GM18520 (cell line): ENCODE results near the gene PSD4.

Experiments
- ATAC-seq: cut with Tn5 transposase; IDR thresholded peaks from one replicate; pipeline ENCODE4 v1.9.1; 2021; ENCODE audit not compliant: unreplicated experiment

PSD4 gene

DNA sequence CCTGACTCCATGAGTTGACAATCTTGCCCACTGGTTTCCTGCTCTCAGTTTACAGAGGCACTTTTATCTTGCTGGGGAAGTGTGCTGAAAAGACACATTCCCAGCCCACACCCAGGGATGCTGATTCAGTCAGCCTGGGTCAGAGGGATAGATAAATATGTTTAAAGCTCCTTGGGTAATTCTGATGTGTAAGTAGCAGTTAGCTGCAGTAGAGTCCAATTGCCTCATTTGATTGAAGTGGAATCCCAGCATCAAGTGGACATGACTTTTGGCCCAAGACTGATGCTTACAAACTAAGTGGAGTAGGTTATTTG, 29.4 kb downstream of the PSD4 start:
- ATAC-seq = no peak

DNA sequence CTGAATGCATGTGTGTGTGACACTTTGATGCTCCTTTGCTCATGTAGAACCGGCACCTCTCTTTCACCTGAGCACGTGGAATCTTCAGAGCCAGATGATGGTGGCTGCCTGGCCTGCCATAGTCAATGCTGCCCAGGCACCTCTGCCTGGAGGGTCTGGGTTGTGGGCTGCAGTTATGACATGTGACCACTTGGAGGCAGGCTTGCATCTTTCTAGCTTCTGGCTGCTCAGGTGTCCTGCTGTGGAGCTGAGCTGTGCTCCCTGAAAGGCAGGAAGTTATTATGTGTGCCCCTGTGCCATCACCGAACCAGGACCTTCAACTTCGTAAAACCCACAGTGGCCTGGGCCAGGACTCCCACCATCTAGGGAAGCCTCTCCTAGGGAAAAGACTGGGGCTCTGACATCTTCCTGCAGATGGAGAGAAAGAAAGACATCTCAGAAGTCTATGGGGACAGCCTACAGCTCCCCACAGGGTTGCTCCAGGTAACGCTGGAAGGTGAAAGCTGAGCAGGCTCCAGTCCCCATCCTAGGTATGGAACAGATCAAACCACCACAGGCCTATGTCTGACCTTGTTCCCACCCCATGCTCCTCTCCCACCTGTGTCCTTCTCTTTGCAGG, 30.2 kb downstream of the PSD4 start:
- ATAC-seq = no peak

DNA sequence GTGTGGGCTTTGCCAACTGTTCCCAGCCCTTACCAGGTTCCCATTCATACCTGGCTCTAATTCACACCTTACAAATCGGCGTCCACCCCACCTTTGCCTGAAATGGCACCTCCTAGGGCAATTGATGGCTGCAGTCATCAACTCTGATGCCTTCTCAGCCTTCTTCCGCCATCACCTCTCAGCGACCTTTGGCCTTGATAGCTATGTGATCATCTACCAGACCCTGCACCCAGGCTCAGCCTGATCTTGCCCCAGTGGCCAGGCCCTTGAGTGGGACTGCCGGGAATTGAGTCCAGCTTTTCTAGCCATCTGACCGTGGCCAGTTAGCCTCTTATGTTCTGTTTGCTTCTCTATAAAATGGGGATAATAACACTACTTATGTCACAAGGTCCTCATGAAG, 32.5 kb downstream of the PSD4 start:
- ATAC-seq = no peak

DNA sequence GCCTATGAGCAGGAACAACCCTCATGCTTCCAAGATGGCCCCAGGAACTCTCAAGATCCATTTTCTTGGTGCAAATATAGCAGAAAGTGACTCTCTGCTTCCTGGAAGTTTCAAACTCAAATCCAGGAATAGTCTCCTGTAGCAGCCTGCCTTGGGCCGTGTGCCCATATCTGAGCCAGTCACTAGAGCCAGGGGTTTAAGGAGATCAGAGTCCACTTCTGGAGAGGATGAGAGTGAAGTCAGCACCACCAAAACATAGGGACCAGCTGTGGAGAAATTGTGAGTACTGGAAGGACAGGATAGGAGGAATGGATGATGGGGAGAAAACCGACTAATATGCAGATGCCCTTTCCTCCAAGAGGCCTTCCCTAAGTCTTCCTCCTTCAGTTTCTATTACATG, 33.2 kb downstream of the PSD4 start:
- ATAC-seq = no peak

DNA sequence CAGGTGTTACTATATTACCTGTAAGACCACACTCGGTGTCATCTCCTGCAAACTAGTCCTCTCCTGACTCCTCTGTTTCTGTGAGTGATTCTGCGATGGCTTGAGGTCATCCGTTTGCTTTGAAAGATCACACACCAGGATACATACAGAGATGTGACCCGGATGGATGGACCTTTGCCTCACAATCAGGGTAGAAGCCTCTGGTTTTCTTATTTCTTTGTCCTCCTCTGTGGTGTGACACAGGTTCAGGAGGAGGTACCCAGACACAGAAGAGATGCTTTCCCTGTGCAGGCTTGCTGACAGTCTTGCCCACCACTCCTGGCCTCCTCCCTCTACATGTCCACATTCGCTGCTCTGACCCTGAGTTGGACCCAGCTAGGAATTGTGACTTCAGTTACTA, 34.6 kb downstream of the PSD4 start:
- ATAC-seq = no peak

DNA sequence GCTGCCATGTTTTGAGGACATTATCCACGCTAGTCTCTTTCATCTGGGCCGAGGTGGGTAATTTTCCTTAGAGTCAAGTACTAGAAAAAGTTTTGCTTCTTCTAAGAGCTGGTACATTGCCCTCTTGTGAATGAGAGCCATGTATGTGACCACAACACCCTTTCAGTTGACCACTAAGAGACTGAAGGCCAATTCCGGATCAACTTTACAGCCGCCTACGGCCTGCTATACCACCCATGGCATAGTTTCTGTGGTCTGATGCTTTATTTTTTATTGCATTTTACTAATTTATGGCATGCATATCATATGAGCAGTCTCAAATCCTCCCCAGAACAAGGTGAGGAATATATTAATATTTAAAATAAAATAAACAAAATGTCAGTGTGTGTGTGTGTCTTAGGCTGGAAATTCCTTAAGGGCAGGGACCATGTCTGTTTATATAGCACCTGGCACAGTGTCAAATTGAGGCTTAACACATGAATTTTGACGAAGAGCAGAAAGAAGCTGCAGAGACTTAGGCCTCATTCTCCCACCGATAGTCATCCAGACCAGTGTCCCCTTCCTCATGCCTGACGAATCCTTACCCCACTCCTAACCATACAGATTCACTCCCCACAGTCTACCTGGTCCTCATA, 35.4 kb downstream of the PSD4 start:
- ATAC-seq = no peak

DNA sequence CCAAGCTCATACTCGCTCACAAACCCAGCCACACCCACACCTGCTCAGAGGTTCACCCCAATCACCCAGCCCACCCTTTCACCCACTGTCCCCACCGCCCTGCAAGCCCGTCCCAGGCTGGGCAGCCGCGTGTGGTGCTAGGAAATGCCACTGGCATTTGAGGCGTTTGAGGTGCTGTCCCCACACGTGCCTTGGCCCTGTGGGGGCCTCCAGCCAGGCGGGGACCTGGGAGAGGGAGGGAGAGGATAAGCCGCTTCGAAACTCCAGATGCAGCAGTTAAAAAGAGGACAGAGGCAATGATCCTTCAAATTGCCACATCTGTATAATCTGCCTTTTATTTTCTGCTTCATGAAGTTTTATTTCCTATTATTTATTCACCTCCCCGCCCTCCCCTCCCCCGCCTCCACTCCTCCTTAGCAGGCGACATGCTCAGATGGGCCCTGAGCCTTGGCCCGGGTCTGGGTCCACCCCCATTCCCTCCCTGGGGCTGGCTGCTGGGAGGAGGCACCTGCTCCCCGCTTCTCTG, 35.9 kb downstream of the PSD4 start:
- ATAC-seq = no peak

DNA sequence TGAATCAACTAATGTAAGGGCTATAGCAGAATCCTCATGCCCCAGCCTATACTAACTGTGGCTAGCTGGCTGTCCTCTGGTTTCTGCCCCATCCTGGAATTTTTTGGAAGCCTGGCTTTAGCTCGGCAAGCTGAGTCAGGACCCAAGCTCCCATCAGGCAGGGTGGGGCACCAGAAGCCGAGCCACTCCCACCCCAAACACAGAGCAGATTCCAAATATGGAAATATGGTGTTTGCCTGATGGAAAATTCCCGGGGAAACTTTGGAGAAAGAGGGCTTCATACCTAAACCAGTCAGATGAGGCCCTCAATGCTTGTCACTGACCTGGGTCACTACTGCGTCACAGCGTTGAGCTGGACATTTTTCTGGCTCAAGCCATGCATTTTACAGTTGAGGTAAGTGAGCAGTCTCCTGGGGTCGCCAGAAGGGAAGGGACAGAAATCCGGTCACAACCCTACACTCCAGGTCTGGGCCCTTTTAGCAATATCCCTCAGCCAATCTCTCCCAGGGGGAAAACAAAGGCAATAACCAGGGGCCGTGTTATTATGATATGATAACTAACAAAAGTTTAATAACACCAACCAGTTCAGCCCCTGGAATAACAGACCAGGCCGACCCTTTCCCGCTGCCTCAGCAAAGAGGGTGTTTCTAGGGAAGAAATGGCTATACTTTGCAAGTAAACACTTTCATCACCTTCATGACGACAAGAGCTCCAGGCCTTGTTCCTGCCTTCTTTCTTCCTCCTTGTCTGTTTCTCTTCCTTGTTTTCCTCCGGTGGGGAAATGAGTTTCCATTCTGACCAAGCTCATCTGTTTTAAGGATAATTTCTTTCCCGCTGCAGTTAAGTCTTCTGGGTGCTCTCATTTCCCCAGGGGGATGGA, 37.7 kb downstream of the PSD4 start:
- ATAC-seq = no peak

DNA sequence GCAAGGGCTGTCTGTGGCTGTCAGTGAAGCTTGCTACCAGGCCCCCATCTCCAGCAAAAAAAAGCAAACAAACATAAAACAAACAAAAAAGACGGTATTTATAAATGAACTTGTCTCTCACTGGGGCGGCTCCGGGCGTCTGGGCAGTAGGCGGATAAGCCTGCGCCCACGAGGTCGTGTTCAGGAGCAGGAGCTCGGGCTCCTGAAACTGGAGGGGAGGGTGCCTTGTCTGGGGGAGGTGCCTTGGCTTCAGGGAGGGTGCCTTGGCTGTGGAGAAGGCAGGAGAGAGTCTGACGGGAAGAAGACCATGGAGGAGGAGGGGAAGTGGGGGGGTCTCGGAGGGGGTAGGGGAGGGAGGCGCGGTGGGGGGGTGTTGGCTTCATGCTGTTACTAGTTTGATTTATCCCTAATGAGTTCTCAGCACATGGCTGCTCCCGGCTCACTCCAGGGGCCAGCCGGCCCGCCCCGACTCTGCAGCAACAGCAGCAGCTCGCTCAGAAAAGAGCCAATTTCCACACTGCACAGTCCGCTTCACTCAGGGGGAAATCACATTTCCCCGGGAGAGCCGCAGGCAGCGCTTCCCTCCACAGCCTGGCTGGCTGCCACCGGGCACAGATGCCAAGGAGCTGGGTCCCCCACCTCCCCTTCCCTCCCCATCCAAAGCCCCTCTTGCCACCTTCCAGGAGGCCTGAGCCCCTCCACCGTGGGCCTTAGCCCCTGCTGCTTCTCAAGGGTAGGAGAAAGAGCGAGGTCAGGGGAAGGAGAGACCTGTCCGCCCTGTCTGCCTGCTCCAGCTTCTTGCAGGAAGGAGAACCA, 38.7 kb downstream of the PSD4 start:
- no peak for ATAC-seq

DNA sequence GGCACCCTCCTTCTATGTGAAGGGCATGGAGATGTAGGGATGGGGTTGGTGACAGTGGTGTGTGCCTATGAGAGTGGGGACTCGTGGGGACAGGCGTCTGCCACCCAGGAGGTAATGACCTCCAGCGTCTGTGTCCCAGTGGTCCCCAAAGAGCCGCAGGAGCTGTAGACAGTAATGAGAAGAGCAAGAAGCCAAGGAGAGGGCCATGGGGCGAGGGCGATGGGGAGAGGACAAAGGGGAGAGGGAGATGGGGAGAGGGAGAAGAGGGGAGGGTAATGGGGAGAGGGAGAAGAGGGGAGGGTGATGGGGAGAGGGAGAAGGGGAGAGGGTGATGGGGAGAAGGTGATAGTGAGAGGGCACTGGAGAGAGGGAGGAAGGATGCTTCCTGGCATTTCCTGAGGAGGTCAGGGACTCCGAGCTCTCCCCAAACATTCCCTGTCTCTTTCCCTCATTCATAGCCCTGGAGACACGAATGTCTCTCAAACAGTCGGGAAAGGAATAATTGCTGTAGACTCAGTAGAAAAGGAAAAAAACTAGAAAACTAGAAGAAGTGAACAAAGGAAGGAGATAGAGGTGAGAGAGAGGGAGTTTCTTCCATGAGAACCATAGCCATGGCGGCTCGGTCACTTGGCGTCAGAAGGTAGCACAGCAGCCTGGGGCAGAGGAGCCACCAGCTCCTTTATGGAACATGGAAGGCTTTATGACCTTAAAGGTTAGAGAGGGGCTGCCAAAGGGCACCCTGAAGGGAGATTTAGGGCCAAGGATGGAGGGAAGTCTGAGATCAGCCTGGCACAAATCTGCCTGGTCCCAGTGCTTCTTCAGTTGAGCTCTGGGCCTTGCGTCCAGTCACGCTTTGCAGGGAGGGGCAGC, 39.5 kb downstream of the PSD4 start:
- no peak for ATAC-seq

DNA sequence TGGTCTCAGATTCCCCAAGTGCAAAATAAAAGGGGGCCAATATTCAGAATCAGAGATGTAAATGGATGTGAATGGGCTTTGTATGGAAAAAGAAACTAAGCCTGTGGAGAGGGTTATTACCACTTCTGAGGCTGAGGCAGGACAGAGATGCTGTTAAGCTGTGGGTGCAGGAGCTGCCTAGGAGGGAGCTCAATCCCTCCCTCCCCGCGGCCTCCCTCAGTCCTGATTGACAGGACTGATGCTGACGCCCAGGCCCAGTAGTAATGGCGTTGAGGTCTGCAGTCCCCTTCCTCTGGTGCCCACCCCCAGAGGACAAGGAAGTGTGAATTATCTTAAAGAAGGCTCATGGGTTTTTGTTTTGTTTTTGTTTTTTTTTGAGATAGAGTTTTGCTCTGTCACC, 40.4 kb downstream of the PSD4 start:
- ATAC-seq = no peak

DNA sequence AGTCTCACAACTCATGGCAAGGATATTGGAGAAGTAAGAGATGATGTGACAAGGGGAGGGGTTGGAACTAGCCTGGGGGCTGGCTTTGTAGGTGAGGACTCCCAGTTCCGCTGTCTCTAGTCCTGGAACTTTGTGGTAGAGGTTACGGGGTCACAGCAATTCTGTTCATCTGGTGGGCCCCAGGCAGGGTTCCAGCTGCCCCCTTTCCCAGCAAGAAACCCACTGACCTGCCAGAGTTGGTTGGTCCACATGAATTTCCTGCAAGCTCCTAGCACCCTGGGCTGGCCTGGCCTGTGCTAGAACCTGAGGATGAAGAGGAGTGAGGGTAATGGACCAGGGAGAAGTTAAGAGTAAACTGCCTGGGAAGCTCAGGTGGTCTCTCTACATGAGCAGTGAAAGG, 41.3 kb downstream of the PSD4 start:
- no peak for ATAC-seq

DNA sequence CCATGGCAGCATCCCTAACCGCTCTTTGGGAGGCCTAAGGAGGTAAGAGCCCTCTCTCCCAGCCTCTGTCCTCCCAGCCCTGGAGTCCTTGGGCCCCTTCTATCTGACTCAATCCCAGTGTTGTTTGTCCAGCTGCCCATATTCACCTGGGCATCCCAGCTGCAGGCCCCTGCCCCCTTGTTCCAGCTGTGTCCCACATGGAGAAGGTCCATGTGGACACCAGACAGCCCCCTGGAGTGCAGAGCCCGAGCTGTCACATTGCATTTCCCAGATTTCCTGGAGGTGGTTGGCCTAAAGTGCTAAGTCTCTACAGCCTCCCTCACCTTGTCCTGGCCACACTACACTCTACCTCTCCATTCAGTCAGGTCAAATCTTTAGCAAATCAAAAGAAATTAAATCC, 42.5 kb downstream of the PSD4 start:
- ATAC-seq = no peak

DNA sequence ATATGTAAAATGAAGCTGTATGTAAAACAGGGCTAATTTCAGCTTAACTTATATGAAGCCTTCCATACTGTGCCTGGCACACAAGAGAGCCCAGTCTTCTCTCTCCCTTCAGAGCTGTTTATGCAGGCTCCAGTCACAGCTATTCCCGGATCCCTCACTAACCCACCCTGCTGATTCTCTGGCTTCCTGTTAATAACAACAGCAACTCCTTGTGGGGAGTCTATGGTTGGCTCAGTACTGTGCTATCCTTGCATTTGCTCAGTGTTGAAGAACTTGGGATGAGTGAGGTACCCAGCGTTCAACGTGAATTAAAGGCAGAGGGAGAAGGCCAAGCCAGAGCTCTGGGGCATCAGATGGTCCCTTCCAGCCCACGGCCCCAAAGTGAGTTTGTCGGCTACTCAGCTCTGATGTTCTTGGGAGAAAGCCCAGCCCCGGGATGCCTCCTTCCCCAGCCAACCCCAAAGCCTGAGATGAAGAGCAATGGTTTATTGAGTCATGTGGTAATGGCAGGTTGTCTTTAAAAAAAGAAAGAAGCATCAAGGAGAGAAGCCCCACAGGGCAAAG, 43.2 kb downstream of the PSD4 start:
- no peak for ATAC-seq

DNA sequence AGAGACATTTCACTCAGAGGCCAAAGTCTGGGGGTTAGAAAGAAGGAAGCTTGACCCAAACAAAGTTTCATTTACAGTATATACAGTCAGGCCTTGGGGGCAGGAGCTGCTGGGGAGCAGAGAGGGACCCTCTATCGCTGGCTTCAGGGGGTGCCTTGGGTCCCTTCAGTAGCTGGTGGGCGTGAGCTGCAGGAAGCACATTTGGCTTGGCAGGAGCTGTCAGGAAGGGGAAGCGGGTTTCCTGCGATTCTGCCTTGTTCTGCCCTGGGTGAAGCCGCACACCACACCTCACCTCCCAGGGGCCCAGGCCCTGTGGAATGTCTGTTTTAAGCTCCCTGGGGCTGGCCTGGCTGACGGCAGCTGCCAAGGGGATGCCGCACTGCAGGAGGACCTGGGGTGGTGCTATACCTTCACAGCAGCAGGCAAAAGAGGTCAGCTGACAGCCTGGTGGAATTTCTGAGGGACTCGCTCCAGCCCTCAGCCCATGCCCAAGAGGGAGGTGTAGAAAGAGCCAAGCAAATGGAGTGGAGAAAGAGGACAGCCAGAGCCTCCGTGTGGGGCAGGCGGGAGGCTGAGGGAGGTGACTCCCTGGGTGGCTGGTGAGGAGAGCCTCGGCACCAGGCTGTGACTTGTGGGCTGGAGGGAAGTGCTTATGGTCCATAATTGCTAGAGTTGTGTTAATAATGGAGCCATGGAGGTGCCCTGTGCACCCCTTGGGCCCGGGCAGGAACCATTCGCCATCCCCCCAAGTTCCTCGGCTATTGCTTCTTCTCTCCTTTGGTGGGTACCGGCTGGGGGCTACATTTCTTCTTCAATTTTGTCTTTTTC, 43.9 kb downstream of the PSD4 start:
- no peak for ATAC-seq

DNA sequence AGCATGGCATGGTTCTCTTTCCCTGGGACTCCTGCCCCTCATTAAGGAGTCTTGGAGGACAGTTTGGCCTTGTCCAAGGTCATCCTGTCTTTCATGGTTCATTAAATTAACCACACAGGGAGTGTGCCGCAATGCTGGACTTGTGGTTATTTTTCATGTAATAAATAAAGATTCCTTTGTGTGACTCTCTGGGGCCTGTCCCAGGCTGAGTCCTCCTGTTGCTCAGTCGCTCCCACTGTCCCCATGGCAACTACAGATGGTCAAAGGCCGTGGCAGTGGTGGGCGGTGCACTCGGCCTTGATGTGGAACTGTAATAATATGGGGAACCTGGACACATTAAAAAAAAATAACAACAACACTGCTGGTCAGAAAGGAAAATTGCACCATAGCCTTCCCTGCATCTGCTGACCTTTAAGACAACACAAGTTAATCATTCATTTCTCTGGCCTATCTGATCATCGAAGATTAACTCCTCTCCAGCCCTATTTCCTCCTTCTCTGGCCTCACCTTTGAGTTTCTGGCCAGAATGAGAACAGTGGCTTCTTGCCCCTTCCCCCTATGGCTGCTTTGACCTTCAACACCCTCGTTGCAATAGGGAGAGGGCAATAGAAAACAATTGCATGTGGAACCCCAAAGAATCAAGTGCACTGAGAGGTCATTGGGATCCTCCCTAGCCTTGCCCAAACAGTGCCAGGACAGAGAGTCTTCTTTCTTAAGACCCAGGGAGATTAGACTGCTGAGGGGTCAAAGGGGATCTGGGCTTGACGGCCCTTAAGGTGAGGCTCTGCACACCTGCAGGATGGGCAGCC, 44.7 kb downstream of the PSD4 start:
- no peak for ATAC-seq

DNA sequence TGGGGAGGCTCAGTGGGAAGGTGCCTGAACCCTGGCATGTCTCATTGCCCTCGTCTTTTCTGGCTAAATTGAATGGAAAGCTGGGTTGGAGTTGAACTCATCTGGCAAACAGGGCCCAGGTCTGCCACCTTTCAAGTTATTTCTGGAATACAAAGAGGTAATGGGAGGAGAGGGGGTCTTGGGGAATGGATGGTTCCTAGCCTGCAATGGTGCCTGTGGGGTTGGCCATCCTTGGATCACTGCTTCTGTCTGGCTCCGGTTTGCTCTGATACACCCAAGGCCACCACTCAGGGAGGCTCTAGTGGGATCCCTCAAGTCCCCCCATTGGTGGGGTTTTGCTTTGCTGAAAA, 45.3 kb downstream of the PSD4 start:
- ATAC-seq = no peak

DNA sequence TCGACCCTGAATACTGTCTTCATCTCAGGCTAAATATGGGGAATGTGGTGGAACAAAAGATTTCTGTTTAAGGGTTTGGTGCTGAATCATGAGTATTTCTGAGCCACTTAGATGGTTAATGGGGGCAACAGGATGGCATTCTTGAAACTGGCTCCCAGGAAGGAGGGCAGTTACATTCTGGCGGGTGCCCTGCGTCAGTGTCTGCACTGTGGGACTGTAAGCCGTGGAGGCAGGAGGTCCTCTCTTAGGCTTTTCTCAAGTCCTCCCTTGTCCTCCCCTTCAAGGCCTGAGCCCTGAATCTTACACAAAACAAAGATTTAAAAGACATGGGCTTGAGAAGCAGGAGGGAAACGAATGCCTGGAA, 45.7 kb downstream of the PSD4 start:
- no peak for ATAC-seq
